ENCODE measurements around the gene BMAL1. TPM values are rescaled to one million over a fixed set of nuclear protein-coding genes. Genes with fewer than 3 reads are reported as not detected.

The BMAL1 gene
- total and polyA plus RNA-seq, 2 donors (not counting 1 experiment from before 2014, with no cell fraction given), result 10.7 to 11.2 TPM

DNA sequence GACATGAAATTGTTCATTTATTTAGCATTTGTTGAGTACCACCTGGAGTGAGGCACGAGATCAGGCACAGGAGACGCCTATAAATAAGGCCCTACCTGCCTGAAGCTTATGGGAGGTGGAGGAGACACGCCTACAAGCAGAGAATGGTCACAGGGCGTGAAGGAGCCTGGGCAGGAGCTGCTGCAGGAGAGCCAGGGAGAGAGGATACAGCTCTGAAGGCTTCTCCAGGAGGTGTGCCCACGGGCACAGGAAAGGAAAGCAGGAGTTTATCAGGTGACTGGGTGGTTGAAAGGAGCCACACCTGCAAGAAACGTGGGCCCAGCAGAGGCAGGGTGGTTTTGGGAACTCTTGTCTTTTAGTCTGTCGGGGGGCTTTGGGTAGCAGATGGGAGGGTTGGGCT lies 70.3 kb downstream of the BMAL1 start:
- no peak for TF ChIP-seq EZH2 (IDR thresholded peaks at IDR 0.05; ENCODE audit: low read length, missing control alignments)
- TF ChIP-seq, protein P1, sequence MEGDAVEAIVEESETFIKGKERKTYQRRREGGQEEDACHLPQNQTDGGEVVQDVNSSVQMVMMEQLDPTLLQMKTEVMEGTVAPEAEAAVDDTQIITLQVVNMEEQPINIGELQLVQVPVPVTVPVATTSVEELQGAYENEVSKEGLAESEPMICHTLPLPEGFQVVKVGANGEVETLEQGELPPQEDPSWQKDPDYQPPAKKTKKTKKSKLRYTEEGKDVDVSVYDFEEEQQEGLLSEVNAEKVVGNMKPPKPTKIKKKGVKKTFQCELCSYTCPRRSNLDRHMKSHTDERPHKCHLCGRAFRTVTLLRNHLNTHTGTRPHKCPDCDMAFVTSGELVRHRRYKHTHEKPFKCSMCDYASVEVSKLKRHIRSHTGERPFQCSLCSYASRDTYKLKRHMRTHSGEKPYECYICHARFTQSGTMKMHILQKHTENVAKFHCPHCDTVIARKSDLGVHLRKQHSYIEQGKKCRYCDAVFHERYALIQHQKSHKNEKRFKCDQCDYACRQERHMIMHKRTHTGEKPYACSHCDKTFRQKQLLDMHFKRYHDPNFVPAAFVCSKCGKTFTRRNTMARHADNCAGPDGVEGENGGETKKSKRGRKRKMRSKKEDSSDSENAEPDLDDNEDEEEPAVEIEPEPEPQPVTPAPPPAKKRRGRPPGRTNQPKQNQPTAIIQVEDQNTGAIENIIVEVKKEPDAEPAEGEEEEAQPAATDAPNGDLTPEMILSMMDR (conservative IDR thresholded peaks at IDR 0.05 in 1 of 2, IDR thresholded peaks at IDR 0.05 in 1 of 2; ENCODE audit: low read depth in 1 of 2, low read length in 2 of 2), result no peak
- no peak overlapping the region for H3K9ac ChIP-seq (ENCODE audit: insufficient read depth, low read length)
- no peaks in the 10 kb centered on the region for H3K9me3 ChIP-seq (ENCODE audit: control insufficient read depth, insufficient read depth, low read depth, low read length)
- H3K4me3 ChIP-seq (replicated peaks in 1 of 4; ENCODE audit: control extremely low read depth in 1 of 4, insufficient read depth in 1 of 4, low read depth in 3 of 4, low read length in 4 of 4), result no peak overlapping the region
- H3K27ac ChIP-seq (ENCODE audit: insufficient read depth, low read length), result no peak overlapping the region
- no peaks in the 10 kb centered on the region for H3K36me3 ChIP-seq (ENCODE audit: control insufficient read depth, insufficient read depth, low read length)
- DNase-seq (ENCODE audit: low read depth in 2 of 2), result no peak
- no peaks in the 10 kb centered on the region for H3K4me1 ChIP-seq (ENCODE audit: control insufficient read depth, extremely low read depth, insufficient read depth, low read length)
- no peaks in the 10 kb centered on the region for H3K79me2 ChIP-seq (ENCODE audit: control insufficient read depth, insufficient read depth, low read length)
- H2AFZ ChIP-seq (ENCODE audit: low read length), result no peak overlapping the region
- no peak overlapping the region for H3K4me2 ChIP-seq (ENCODE audit: extremely low read depth, insufficient read depth, low read length)
- H4K20me1 ChIP-seq (ENCODE audit: control insufficient read depth, extremely low read depth, insufficient read depth, low read length), result no peaks in the 10 kb centered on the region
- H3K27me3 ChIP-seq (ENCODE audit: control insufficient read depth, insufficient read depth, low read length), result no peaks in the 10 kb centered on the region

DNA sequence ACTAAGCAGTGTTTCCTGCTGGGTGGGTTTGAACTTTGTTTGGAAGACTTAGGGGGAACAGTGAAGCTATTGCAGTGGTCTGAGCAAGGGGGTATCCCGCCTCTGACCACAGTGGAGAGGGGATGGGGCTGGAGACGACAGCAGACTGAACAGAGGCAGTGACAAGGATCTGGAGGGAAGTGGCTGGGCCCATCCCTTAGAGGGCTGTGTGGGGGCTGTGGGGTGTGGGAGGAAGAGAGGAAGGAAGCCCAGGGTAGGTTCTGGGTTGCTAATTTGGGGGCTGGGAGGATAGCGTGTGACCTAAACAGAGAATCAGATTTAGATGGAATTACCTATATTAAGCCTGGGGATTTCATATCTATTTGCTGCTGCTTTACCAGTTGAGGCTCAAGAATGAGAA lies 70.7 kb downstream of the BMAL1 start:
- Histone ChIP-seq H3K9ac (ENCODE audit: insufficient read depth, low read length) (no peak overlapping the region), H3K79me2 (ENCODE audit: control insufficient read depth, insufficient read depth, low read length) (no peaks in the 10 kb centered on the region), H3K4me2 (ENCODE audit: extremely low read depth, insufficient read depth, low read length) (no peak overlapping the region), H3K27me3 (ENCODE audit: control insufficient read depth, insufficient read depth, low read length) (no peaks in the 10 kb centered on the region), H2AFZ (ENCODE audit: low read length) (no peak overlapping the region), H3K36me3 (ENCODE audit: control insufficient read depth, insufficient read depth, low read length) (no peaks in the 10 kb centered on the region), H3K27ac (ENCODE audit: insufficient read depth, low read length) (no peak overlapping the region), H3K4me1 (ENCODE audit: control insufficient read depth, extremely low read depth, insufficient read depth, low read length) (no peaks in the 10 kb centered on the region), H4K20me1 (ENCODE audit: control insufficient read depth, extremely low read depth, insufficient read depth, low read length) (no peaks in the 10 kb centered on the region), H3K4me3 (replicated peaks in 1 of 4; ENCODE audit: control extremely low read depth in 1 of 4, insufficient read depth in 1 of 4, low read depth in 3 of 4, low read length in 4 of 4) (no peak overlapping the region), H3K9me3 (ENCODE audit: control insufficient read depth, insufficient read depth, low read depth, low read length) (no peaks in the 10 kb centered on the region)
- no peak for TF ChIP-seq EZH2 (IDR thresholded peaks at IDR 0.05; ENCODE audit: low read length, missing control alignments)
- TF ChIP-seq, protein P1 (conservative IDR thresholded peaks at IDR 0.05 in 1 of 2, IDR thresholded peaks at IDR 0.05 in 1 of 2; ENCODE audit: low read depth in 1 of 2, low read length in 2 of 2), result no peak
- no peak for DNase-seq (ENCODE audit: low read depth in 2 of 2)

DNA sequence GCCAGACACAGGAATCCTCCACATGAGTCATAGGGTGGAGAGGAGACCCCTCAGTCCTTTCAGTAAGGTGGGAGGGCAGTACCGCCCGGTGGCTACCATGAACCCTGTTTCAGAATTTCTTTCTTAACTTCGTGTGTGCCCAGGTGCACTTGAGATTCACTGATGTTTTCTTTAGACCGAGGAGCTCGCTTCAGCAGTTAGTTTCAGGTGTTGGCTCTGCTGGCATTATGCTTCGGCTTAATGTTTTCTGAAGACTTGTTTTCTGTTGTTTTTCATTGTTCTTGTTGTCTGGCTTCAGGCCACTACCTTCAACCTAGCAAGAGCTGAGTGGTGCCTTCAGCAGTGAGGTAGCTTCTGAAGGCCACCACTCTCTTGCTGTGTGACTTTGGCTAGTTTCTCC lies 71.5 kb downstream of the BMAL1 start:
- H3K79me2 ChIP-seq (ENCODE audit: control insufficient read depth, insufficient read depth, low read length), result no peaks in the 10 kb centered on the region
- no peak overlapping the region for H2AFZ ChIP-seq (ENCODE audit: low read length)
- no peak overlapping the region for H3K9ac ChIP-seq (ENCODE audit: insufficient read depth, low read length)

More for the DNA sequence above, 71.5 kb downstream of the BMAL1 start:
- Histone ChIP-seq H3K36me3 (ENCODE audit: control insufficient read depth, insufficient read depth, low read length) (no peaks in the 10 kb centered on the region), H3K9me3 (ENCODE audit: control insufficient read depth, insufficient read depth, low read depth, low read length) (no peaks in the 10 kb centered on the region), H3K4me3 (replicated peaks in 1 of 4; ENCODE audit: control extremely low read depth in 1 of 4, insufficient read depth in 1 of 4, low read depth in 3 of 4, low read length in 4 of 4) (no peak overlapping the region), H4K20me1 (ENCODE audit: control insufficient read depth, extremely low read depth, insufficient read depth, low read length) (no peaks in the 10 kb centered on the region), H3K27ac (ENCODE audit: insufficient read depth, low read length) (no peak overlapping the region), H3K4me2 (ENCODE audit: extremely low read depth, insufficient read depth, low read length) (no peak overlapping the region), H3K27me3 (ENCODE audit: control insufficient read depth, insufficient read depth, low read length) (no peaks in the 10 kb centered on the region), H3K4me1 (ENCODE audit: control insufficient read depth, extremely low read depth, insufficient read depth, low read length) (no peaks in the 10 kb centered on the region)
- no peak for DNase-seq (ENCODE audit: low read depth in 2 of 2)
- no peak for TF ChIP-seq EZH2 (IDR thresholded peaks at IDR 0.05; ENCODE audit: low read length, missing control alignments)
- TF ChIP-seq, protein P1 (conservative IDR thresholded peaks at IDR 0.05 in 1 of 2, IDR thresholded peaks at IDR 0.05 in 1 of 2; ENCODE audit: low read depth in 1 of 2, low read length in 2 of 2), result no peak

Measured in fibroblast of lung (primary cell).